ENCODE results near the gene CANX. TPM values are rescaled to one million over a fixed set of nuclear protein-coding genes. Genes with fewer than 3 reads are reported as not detected.

Gene CANX
- total and polyA plus RNA-seq, 9 of the 15 experiments (the other 6 are each of a cell fraction or from before 2014, with no cell fraction given), result 155 to 893 (median 589) TPM

- TF ChIP-seq TCF15 (CRISPR knock-in tag; IDR thresholded peaks at IDR 0.05) (no peak), NFXL1 (CRISPR knock-in tag; IDR thresholded peaks at IDR 0.05) (no peak), SMARCE1 (IDR thresholded peaks at IDR 0.05) (no peak), ZNF780A (CRISPR knock-in tag; IDR thresholded peaks at IDR 0.05) (no peak), CBX8 (IDR thresholded peaks at IDR 0.05; ENCODE audit: borderline replicate concordance, extremely low read depth, low read depth, low read length, poor library complexity, severe bottlenecking) (no peak), RBM39 (optimal IDR thresholded peaks at IDR 0.05; ENCODE audit: low read depth, low read length) (no peak), ZNF354B (CRISPR knock-in tag; IDR thresholded peaks at IDR 0.05) (no peak), MLLT1 (IDR thresholded peaks at IDR 0.05) (peak in 1 of 2 experiments; percentile 96; a peak in 2 of 4 replicates), SMAD4 (CRISPR knock-in tag; conservative IDR thresholded peaks at IDR 0.05) (no peak), KLF10 (CRISPR knock-in tag; IDR thresholded peaks at IDR 0.05) (no peak), SMARCA5 (IDR thresholded peaks at IDR 0.05) (no peak), NFIC (IDR thresholded peaks at IDR 0.05) (0 out of 2 replicates have a peak, but pooled peaks have one; percentile 9), STAT5B (CRISPR knock-in tag; IDR thresholded peaks at IDR 0.05) (no peak), ZNF324 (CRISPR knock-in tag; IDR thresholded peaks at IDR 0.05) (no peak), ZNF143 (CRISPR knock-in tag; IDR thresholded peaks at IDR 0.05) (no peak), ZNF507 (tag; conservative IDR thresholded peaks at IDR 0.05) (no peak), ZNF277 (CRISPR knock-in tag; IDR thresholded peaks at IDR 0.05; ENCODE audit: borderline replicate concordance) (no peak), ZNF232 (CRISPR knock-in tag; IDR thresholded peaks at IDR 0.05) (no peak), ETV1 (tag; conservative IDR thresholded peaks at IDR 0.05; ENCODE audit: low read depth) (no peak), TRIM24 (IDR thresholded peaks at IDR 0.05) (no peak), CBFA2T3 (IDR thresholded peaks at IDR 0.05) (no peak), RAD21 (CRISPR knock-in tag; conservative IDR thresholded peaks at IDR 0.05 in 1 of 2, IDR thresholded peaks at IDR 0.05 in 1 of 2) (peak; percentile 73 to 92), TOE1 (IDR thresholded peaks at IDR 0.05; ENCODE audit: borderline replicate concordance) (no peak), TOE1 (CRISPR knock-in tag; IDR thresholded peaks at IDR 0.05; ENCODE audit: borderline replicate concordance, low read depth) (no peak), ZNF668 (CRISPR knock-in tag; IDR thresholded peaks at IDR 0.05) (no peak), YY1 (IDR thresholded peaks at IDR 0.05; ENCODE audit: borderline replicate concordance in 1 of 3, control insufficient read depth in 1 of 3, extremely low read depth in 1 of 3, insufficient read depth in 3 of 3, insufficient read length in 1 of 3, insufficient replicate concordance in 2 of 3, low read depth in 1 of 3, low read length in 2 of 3) (no peak), BACH1 (tag; IDR thresholded peaks at IDR 0.05) (no peak)
- TF ChIP-seq, protein P1, sequence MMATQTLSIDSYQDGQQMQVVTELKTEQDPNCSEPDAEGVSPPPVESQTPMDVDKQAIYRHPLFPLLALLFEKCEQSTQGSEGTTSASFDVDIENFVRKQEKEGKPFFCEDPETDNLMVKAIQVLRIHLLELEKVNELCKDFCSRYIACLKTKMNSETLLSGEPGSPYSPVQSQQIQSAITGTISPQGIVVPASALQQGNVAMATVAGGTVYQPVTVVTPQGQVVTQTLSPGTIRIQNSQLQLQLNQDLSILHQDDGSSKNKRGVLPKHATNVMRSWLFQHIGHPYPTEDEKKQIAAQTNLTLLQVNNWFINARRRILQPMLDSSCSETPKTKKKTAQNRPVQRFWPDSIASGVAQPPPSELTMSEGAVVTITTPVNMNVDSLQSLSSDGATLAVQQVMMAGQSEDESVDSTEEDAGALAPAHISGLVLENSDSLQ (IDR thresholded peaks at IDR 0.05), result no peak
Measured at GRCh38 chr5:179668391-179668790, 30.4 kb upstream of the CANX start (continued).
